Measurements from ENCODE around the gene CCNY.

The CCNY gene

DNA sequence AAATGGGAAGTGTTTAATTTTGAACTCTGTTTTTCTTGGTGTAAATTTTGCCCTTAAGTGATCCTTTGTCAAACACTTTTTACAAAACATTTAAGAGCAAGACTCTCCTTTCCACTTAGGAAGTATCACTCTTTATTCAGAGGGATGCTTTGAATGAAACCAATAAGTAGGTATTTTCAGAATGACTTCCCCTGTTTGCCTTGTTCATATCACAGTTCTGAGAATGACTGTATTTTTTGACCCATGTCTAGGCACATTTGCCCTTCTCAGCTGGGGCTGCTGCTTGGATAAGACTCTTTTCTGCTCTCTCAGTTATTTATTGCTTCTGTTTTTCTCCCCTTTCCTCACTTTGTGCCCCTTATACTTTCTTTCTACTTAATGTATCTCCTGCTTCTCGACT is 98.2 kb downstream of the CCNY start:
- no peak for DNase-seq

DNA sequence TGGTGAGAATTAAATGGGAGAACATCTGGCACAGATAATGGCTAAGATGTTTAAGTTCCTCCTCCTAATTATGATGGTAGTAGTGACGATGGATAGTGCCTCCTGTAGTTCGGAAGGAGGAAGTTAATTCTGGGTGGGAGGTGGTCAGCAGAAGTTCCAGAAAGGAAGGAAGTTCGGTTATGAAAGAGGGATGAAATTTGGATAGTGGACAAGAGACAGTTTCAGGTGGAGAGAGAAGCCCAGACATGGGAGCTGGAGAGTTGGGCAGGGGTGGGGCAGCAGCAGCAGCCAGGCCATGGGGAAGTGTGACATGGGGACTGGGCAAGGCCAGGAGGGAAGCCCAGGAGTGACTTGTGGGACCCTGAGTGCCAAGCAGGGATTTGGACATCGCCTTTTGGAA is 99.5 kb downstream of the CCNY start:
- peak; percentile 30 for DNase-seq

- no peak for DNase-seq
These were observed 101.5 kb downstream of the CCNY start for GRCh38 chr10:35437829-35438228.

DNA sequence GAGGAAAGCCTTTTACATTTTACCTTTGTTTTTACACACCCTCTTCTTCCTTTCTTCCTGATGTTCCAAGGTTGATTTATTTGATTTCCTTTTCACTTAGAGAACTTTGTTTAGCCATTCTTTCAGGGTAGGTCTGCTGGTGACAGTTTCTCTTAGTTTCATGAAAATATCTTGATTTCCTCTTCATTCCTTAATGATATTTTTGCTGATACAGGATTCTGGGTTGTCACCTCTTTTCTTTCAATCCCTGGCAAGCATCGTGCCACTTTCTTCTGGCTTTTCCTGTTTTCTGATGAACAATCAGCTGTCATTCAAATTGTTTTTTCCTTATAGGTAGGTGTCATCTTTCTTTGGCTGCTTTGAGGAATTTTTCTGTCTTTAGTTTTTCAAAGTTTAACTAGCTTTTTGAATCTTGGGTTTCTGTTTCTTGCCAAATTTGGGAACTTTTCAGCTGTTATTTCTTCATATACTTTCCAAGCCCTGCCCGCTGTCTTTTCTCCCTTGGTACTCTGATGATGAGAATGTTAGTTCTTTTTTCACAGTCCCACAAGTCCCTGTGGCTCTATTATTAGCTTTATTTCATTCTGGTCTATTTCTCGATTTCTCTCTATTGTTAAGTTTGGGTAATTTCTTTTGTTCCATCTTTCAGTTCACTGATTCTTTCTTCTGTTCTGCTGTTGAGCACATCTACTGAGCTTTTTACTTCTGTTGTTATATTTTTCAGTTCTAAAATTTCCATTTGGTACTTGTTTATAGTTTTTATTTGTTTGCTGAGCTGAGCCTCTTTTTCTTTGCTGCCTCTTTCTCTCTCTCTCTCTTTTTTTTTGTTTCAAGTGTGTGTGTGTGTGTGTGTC is 102.6 kb downstream of the CCNY start:
- DNase-seq = no peak

GRCh38 chr10:35440016-35440415 is 103.7 kb downstream of the CCNY start:
- DNase-seq = no peak

DNA sequence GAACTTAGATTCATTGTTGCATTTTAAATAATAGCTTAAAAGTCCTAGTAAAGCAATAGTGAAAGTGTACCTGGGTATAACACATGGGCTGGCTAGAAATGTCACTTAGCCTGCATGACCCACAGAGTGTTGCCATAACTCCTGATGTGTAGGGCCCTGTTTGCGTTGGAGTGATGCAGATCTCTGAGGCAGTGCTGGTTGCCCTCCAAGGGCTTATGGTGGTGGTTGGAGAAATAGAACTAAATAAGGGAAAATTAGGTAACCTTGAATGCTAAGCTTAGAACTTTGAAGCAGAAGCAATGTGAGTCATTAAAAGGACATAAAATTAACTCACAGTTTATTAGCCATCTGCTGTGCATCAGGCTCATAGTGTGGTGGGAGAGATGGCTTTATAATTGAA is 105.7 kb downstream of the CCNY start:
- DNase-seq = no peak

DNA sequence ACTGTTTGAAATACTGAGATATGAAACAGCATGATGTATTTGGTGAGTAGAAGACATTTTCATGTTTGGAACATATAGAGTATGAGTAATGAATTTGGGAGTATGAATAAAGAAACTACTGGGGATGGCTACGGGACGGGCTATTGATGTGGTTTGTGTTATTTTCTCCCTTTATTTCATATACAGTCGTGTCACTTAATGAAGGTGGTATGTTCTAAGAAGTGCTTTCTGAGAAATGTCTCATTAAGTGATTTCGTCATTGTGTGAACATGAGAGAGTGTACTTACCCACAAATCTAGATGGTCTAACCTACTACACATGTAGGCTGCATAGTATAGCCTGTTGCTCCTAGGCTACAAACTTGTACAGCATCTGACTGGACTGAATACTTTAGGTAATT is 106.3 kb downstream of the CCNY start:
- DNase-seq = no peak

- no peak for DNase-seq
These were observed 107.5 kb downstream of the CCNY start for GRCh38 chr10:35443858-35444257.

DNA sequence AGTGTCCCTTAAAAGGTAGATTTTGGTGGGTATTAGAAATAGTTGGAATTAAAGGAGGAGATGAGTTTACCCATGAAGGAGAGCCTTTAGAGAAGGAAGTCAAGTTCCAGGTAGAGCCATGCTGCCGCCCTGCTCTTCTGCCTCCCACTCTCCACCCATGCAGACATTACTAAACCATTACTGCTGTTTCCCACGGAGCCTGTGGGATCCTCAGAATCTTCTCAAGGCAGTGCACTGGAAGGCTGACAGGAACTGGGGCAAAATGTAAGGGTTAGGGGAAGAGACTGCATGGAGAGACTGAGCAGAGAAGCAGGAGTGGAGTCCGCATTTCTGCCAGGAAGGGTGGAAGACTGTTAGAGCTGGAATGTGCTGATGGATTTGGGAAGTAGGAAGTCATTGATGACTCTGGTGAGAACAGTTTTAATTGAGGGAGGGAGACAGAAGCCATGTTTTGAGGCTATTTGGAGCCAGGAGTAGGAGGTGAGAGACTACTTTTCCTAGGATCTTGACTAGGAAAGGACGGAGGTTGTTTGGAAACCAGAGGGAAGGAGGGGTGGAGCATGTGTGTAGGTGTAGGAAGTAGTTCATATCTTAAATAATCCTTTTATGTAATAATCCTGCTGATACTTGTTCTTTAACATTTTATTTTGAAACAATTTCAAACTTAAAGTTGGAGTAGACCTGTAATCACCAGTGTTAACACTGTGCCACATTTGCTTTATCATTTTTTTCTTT is 109.0 kb downstream of the CCNY start:
- DNase-seq = no peak

- no peak for DNase-seq
These were observed 110.1 kb downstream of the CCNY start for GRCh38 chr10:35446439-35446838.

GRCh38 chr10:35447693-35448407 is 111.5 kb downstream of the CCNY start:
- DNase-seq = no peak

- no peak for DNase-seq
These were observed 112.7 kb downstream of the CCNY start for GRCh38 chr10:35448687-35449662.

DNA sequence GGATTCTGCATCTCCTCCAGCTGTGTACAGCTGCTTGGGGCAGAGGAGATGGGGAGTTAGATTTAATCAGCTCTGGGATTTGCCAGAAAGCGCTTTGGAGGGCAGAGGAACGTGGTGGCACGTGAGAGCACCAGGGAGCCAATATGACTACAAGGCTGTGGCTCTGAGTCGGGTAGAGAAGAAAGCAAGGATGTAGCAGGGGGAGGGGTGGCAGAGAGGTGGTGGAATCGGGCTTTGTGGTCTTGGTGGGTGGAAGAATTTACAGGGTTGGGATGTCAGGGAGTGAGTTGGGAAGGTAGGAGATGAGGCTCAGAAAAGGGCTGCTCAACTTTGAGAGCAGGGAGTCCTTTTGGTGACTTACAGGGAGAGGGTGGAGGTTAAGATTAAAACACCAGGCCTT is 113.6 kb downstream of the CCNY start:
- no peak for DNase-seq

DNA sequence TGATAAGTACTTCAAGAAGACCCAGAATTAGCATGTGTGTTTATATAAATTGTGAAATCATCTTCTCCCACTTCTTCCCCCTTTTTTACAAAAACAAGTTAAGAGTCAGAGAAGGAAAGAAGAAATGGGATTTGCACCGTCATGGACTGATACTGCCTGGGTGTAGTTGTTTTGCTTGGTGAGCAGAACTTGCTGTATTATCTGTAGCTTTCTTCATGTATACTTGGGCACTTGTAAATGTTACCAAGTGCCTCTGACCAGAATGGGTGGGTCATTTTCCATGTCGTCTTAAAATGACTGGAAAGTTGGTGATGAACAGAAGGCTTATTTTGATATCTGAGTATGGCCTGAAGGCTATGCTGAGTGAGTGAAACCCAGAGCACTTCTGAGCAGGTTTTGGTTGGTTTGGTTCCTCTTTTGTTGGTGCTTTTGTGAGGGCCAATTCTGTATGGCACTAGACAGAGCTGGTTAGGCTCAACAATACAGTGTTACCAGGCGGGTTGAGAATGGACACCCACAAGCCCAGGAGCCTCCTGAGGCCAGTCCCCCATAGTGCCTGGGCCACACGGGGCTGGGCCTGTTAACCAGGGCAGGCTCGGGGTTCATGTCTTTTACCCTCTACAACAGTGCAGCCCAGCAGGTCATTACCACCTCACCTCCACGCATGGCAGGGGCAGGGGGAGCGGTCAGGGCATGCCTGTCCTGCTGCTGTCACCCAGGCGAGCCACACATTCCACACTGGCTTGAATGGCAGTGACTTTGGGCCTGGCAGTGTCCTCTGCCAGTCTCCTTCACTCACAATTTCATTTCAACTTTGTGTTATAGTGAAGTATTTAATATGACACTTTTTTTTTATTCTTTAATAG is 115.1 kb downstream of the CCNY start:
- DNase-seq = peak; percentile 83

- DNase-seq = no peak
These were observed 115.9 kb downstream of the CCNY start for GRCh38 chr10:35452171-35452570.

DNA sequence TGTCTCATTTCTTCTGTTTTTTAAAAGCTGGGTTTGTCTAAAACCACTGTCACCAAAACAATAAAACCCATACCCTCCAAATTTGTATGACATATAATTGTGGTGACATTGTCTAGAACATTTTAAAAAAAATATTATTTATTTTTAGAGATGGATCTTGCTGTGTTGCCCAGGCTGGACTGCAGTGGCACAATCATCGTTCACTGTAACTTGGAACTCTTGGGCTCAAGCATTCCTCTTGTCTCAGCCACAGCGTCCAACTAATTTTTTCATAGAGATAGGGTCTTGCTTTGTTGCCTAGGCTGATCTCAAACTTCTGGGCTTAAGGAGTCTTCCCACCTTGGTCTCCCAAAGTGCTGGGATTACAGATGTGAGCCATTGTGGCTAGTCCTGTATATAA is 116.5 kb downstream of the CCNY start:
- DNase-seq = no peak

DNA sequence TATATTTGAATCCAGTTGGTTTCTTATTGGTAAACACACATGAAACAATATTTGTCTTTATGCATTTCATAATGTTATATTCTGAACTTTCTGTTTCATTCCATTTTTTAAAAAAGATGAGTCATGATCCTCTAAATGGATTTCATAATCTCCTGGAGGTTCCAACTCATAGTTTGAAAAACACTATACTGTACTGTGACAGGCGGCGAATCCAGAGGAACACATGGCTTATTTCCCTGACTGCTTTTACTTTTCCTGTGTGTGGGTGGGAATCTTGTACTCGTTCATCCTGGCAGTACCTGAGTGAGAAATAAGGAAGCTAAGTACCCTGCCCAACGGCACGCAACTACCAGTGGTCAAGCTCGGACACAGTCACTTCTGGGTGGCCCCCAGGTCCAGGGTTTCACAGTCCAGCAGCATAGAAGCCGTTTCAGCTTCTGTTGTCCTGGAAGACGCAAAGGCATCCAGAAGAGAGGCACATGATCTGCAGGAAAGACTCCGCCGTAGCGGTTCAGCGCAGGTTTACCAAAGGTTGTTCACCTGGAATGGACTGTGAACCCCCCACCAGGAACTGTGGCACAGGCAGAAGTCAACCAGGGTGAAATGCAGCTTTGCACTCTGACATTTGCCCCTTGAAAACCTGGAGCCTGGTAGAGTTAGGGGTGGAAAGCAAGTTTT is 117.7 kb downstream of the CCNY start:
- peak; percentile 69 for DNase-seq

- no peak for DNase-seq
These were observed 119.9 kb downstream of the CCNY start for GRCh38 chr10:35456153-35456720.

DNA sequence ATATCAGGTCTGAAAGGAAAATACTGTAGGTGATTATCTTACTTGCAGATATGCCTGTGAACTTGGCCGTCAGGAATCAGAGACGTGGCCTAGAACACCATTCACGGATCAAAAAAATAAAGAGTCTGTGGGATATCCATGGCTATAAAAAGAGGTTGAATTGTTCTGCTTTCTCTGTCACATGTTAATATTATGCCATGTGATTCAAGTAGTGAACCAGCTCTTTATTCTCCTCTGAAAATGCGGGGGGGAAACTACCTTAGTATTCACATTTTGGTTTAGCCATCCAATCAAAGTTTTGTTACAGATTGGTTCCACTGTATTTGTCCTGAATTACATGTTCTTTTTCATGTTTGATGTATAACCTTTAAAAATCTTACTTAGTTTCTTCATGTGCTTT is 120.5 kb downstream of the CCNY start:
- no peak for DNase-seq

All from MV-4-11 (cell line).